Panc1 (cell line): ENCODE results near the gene FILIP1L.

ENCODE experiments used
- CTCF ChIP-seq: fragments of 450-650 bp; IDR thresholded peaks from 2 replicates; pipeline ENCODE4 v1.5.1; 2017; ENCODE audit warnings: mild to moderate bottlenecking
- REST ChIP-seq, 2 experiments: IDR thresholded peaks; 2 replicates each; pipeline ENCODE4 v1.6.1; 2011 to 2012; ENCODE audit warnings: low read depth in 2 of 2, control low read depth in 1 of 2, low read length in 1 of 2, mild to moderate bottlenecking in 1 of 2, moderate library complexity in 1 of 2; ENCODE audit not compliant: insufficient read depth in 1 of 2

- no peak for TF ChIP-seq REST (IDR thresholded peaks at IDR 0.05; ENCODE audit: insufficient read depth in 1 of 2, low read depth in 2 of 2, low read length in 1 of 2)
- TF ChIP-seq CTCF: no peak
Observed at GRCh38 chr3:99961756-99962515, 152.4 kb downstream of the FILIP1L start.
